ENCODE results near the gene CEACAM7.

Gene CEACAM7

DNA sequence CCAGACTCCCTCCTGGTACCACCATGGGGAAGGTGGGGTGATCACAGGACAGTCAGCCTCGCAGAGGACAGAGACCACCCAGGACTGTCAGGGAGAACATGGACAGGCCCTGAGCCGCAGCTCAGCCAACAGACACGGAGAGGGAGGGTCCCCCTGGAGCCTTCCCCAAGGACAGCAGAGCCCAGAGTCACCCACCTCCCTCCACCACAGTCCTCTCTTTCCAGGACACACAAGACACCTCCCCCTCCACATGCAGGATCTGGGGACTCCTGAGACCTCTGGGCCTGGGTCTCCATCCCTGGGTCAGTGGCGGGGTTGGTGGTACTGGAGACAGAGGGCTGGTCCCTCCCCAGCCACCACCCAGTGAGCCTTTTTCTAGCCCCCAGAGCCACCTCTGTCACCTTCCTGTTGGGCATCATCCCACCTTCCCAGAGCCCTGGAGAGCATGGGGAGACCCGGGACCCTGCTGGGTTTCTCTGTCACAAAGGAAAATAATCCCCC is 19.9 kb upstream of the CEACAM7 start:
- H3K9me3 ChIP-seq (ENCODE audit: insufficient read depth, low read length), result no peaks in the 10 kb centered on the region
- no peaks in the 10 kb centered on the region for H3K36me3 ChIP-seq (replicated peaks; ENCODE audit: low read depth, low read length)
- H3K9ac ChIP-seq (ENCODE audit: low read length), result no peak overlapping the region
- no peak overlapping the region for H2AFZ ChIP-seq (ENCODE audit: low read depth, low read length)
- H3K4me3 ChIP-seq (ENCODE audit: low read length), result no peak overlapping the region
- no peak overlapping the region for H3K4me2 ChIP-seq (ENCODE audit: low read length)
- no peaks in the 10 kb centered on the region for H4K20me1 ChIP-seq (ENCODE audit: insufficient read depth, low read length)
- H3K27ac ChIP-seq (ENCODE audit: low read length), result no peak overlapping the region
- TF ChIP-seq EZH2phosphoT487 (IDR thresholded peaks at IDR 0.05; ENCODE audit: low read depth), result no peak
- TF ChIP-seq, protein P1, sequence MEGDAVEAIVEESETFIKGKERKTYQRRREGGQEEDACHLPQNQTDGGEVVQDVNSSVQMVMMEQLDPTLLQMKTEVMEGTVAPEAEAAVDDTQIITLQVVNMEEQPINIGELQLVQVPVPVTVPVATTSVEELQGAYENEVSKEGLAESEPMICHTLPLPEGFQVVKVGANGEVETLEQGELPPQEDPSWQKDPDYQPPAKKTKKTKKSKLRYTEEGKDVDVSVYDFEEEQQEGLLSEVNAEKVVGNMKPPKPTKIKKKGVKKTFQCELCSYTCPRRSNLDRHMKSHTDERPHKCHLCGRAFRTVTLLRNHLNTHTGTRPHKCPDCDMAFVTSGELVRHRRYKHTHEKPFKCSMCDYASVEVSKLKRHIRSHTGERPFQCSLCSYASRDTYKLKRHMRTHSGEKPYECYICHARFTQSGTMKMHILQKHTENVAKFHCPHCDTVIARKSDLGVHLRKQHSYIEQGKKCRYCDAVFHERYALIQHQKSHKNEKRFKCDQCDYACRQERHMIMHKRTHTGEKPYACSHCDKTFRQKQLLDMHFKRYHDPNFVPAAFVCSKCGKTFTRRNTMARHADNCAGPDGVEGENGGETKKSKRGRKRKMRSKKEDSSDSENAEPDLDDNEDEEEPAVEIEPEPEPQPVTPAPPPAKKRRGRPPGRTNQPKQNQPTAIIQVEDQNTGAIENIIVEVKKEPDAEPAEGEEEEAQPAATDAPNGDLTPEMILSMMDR (IDR thresholded peaks at IDR 0.05; ENCODE audit: low read depth, low read length), result no peak
- H3K4me1 ChIP-seq (ENCODE audit: low read length), result no peaks in the 10 kb centered on the region
- H3K79me2 ChIP-seq (ENCODE audit: low read length), result no peaks in the 10 kb centered on the region
- H3K27me3 ChIP-seq (ENCODE audit: low read depth, low read length), result peaks cover 56% of the 10 kb centered on the region

DNA sequence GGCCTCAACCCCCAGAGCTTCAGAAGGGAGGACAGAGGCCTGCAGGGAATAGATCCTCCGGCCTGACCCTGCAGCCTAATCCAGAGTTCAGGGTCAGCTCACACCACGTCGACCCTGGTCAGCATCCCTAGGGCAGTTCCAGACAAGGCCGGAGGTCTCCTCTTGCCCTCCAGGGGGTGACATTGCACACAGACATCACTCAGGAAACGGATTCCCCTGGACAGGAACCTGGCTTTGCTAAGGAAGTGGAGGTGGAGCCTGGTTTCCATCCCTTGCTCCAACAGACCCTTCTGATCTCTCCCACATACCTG is 19.4 kb upstream of the CEACAM7 start:
- TF ChIP-seq EZH2phosphoT487 (IDR thresholded peaks at IDR 0.05; ENCODE audit: low read depth), result no peak
- TF ChIP-seq, protein P1 (IDR thresholded peaks at IDR 0.05; ENCODE audit: low read depth, low read length), result no peak
- Histone ChIP-seq H3K4me2 (ENCODE audit: low read length) (no peak overlapping the region), H3K79me2 (ENCODE audit: low read length) (no peaks in the 10 kb centered on the region), H2AFZ (ENCODE audit: low read depth, low read length) (no peak overlapping the region), H4K20me1 (ENCODE audit: insufficient read depth, low read length) (no peaks in the 10 kb centered on the region), H3K27ac (ENCODE audit: low read length) (no peak overlapping the region), H3K36me3 (replicated peaks; ENCODE audit: low read depth, low read length) (no peaks in the 10 kb centered on the region), H3K9me3 (ENCODE audit: insufficient read depth, low read length) (no peaks in the 10 kb centered on the region), H3K4me1 (ENCODE audit: low read length) (no peaks in the 10 kb centered on the region), H3K27me3 (ENCODE audit: low read depth, low read length) (peaks cover 57% of the 10 kb centered on the region), H3K4me3 (ENCODE audit: low read length) (no peak overlapping the region), H3K9ac (ENCODE audit: low read length) (no peak overlapping the region)

DNA sequence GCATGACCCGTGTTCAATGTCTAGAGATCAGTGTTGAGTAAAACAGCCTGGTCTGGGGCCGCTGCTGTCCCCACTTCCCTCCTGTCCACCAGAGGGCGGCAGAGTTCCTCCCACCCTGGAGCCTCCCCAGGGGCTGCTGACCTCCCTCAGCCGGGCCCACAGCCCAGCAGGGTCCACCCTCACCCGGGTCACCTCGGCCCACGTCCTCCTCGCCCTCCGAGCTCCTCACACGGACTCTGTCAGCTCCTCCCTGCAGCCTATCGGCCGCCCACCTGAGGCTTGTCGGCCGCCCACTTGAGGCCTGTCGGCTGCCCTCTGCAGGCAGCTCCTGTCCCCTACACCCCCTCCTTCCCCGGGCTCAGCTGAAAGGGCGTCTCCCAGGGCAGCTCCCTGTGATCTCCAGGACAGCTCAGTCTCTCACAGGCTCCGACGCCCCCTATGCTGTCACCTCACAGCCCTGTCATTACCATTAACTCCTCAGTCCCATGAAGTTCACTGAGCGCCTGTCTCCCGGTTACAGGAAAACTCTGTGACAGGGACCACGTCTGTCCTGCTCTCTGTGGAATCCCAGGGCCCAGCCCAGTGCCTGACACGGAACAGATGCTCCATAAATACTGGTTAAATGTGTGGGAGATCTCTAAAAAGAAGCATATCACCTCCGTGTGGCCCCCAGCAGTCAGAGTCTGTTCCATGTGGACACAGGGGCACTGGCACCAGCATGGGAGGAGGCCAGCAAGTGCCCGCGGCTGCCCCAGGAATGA is 18.9 kb upstream of the CEACAM7 start:
- TF ChIP-seq, protein P1 (IDR thresholded peaks at IDR 0.05; ENCODE audit: low read depth, low read length), result peak; percentile 100
- no peak for TF ChIP-seq EZH2phosphoT487 (IDR thresholded peaks at IDR 0.05; ENCODE audit: low read depth)
- Histone ChIP-seq H2AFZ (ENCODE audit: low read depth, low read length) (peak overlapping the region; percentile 96), H3K4me1 (ENCODE audit: low read length) (no peaks in the 10 kb centered on the region), H3K4me3 (ENCODE audit: low read length) (peak overlapping the region; percentile 83), H3K79me2 (ENCODE audit: low read length) (no peaks in the 10 kb centered on the region), H3K9me3 (ENCODE audit: insufficient read depth, low read length) (no peaks in the 10 kb centered on the region), H3K27ac (ENCODE audit: low read length) (no peak overlapping the region), H4K20me1 (ENCODE audit: insufficient read depth, low read length) (no peaks in the 10 kb centered on the region), H3K4me2 (ENCODE audit: low read length) (peak overlapping the region; percentile 94), H3K9ac (ENCODE audit: low read length) (peak overlapping the region; percentile 45; the same call in 1 of the 2 replicates), H3K36me3 (replicated peaks; ENCODE audit: low read depth, low read length) (no peaks in the 10 kb centered on the region), H3K27me3 (ENCODE audit: low read depth, low read length) (peaks cover 53% of the 10 kb centered on the region)

DNA sequence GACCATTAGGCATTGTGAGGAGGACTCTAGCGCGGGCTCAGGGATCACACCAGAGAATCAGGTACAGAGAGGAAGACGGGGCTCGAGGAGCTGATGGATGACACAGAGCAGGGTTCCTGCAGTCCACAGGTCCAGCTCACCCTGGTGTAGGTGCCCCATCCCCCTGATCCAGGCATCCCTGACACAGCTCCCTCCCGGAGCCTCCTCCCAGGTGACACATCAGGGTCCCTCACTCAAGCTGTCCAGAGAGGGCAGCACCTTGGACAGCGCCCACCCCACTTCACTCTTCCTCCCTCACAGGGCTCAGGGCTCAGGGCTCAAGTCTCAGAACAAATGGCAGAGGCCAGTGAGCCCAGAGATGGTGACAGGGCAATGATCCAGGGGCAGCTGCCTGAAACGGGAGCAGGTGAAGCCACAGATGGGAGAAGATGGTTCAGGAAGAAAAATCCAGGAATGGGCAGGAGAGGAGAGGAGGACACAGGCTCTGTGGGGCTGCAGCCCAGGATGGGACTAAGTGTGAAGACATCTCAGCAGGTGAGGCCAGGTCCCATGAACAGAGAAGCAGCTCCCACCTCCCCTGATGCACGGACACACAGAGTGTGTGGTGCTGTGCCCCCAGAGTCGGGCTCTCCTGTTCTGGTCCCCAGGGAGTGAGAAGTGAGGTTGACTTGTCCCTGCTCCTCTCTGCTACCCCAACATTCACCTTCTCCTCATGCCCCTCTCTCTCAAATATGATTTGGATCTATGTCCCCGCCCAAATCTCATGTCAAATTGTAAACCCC is 17.5 kb upstream of the CEACAM7 start:
- H3K4me1 ChIP-seq (ENCODE audit: low read length), result no peaks in the 10 kb centered on the region
- no peak overlapping the region for H3K4me2 ChIP-seq (ENCODE audit: low read length)
- H3K27me3 ChIP-seq (ENCODE audit: low read depth, low read length), result peaks cover 45% of the 10 kb centered on the region
- H4K20me1 ChIP-seq (ENCODE audit: insufficient read depth, low read length), result no peaks in the 10 kb centered on the region
- TF ChIP-seq EZH2phosphoT487 (IDR thresholded peaks at IDR 0.05; ENCODE audit: low read depth), result no peak
- TF ChIP-seq, protein P1 (IDR thresholded peaks at IDR 0.05; ENCODE audit: low read depth, low read length), result no peak
- H3K36me3 ChIP-seq (replicated peaks; ENCODE audit: low read depth, low read length), result no peaks in the 10 kb centered on the region
- no peak overlapping the region for H3K4me3 ChIP-seq (ENCODE audit: low read length)
- H3K9ac ChIP-seq (ENCODE audit: low read length), result no peak overlapping the region
- no peak overlapping the region for H2AFZ ChIP-seq (ENCODE audit: low read depth, low read length)
- H3K79me2 ChIP-seq (ENCODE audit: low read length), result no peaks in the 10 kb centered on the region
- no peaks in the 10 kb centered on the region for H3K9me3 ChIP-seq (ENCODE audit: insufficient read depth, low read length)
- no peak overlapping the region for H3K27ac ChIP-seq (ENCODE audit: low read length)
